Sigmoid colon (tissue), 7 donors: Measurements from ENCODE around the gene PLA2G4F. TPM values are rescaled to one million over a fixed set of nuclear protein-coding genes. Genes with fewer than 3 reads are reported as not detected.

Experiments
- DNase-seq: peaks from one replicate; pipeline ENCODE4 v3.0.0-alpha.2; 2019
- H3K27ac ChIP-seq, 4 donors: fragments of 200-600 bp; sonication (generic); one replicate each; pipeline ENCODE4 v1.5.1; 2016 to 2019; ENCODE audit warnings: mild to moderate bottlenecking in 1 of 4
- H3K27me3 ChIP-seq, 3 donors: fragments of 200-600 bp; sonication (generic); one replicate each; pipeline ENCODE4 v1.5.1; 2019; ENCODE audit warnings: mild to moderate bottlenecking in 1 of 3
- H3K36me3 ChIP-seq, 4 donors: fragments of 200-600 bp; sonication (generic); one replicate each; pipeline ENCODE4 v1.5.1; 2016 to 2019
- H3K4me1 ChIP-seq, 4 donors: fragments of 200-600 bp; sonication (generic); one replicate each; pipeline ENCODE4 v1.5.1; 2017 to 2019
- H3K4me3 ChIP-seq, 4 donors: fragments of 200-600 bp; sonication (generic); one replicate each; pipeline ENCODE4 v1.5.1; 2017 to 2019; ENCODE audit warnings: mild to moderate bottlenecking in 2 of 4, moderate library complexity in 1 of 4
- H3K9me3 ChIP-seq, 4 donors: fragments of 200-600 bp in 3 of 4; sonication (generic) in 3 of 4; one replicate each; pipeline versions ENCODE4 v1.5.1 to v1.6.1; 2013 to 2019
- EP300 ChIP-seq, 4 donors: sonication (generic); formaldehyde crosslinking; IDR thresholded peaks; one replicate each; pipeline ENCODE4 v1.6.1; 2017; ENCODE audit warnings: antibody characterized with exemption in 4 of 4
- POLR2A ChIP-seq, 2 donors: fragments of 450-650 bp; IDR thresholded peaks; one replicate each; pipeline ENCODE4 v1.6.1; 2016; ENCODE audit warnings: antibody characterized with exemption in 2 of 2, mild to moderate bottlenecking in 2 of 2, moderate library complexity in 2 of 2
- POLR2AphosphoS5 ChIP-seq, 4 donors: sonication (generic); formaldehyde crosslinking; IDR thresholded peaks; one replicate each; pipeline ENCODE4 v1.6.1; 2017; ENCODE audit warnings: antibody characterized with exemption in 4 of 4
- WGBS, 2 donors: extraction: QIAGEN DNeasy Blood & Tissue Kit; methylation state at CpG; one replicate each; pipeline ENCODE4 v1.1.7; 2013; 5-methylcytosine and 5-hydroxymethylcytosine counted together
- intact Hi-C: fragments of 100-400 bp; cut with DNase I; formaldehyde crosslinking; loops from one replicate; pipeline ENCODE4 v1.15.1; 2023
- polyA plus RNA-seq, 3 donors: library from polyadenylated mRNA; stranded (reverse); fragments of 200-250 nt; gene quantifications; one replicate each; pipeline ENCODE4 v1.2.3, GENCODE V29; 2013
- total RNA-seq, 4 donors: library from RNA; depleted of rRNA; stranded (reverse); fragments of >200 nt; gene quantifications; one replicate each; pipeline ENCODE4 v1.1.0, GENCODE V29; 2016
- TF ChIP-seq, protein P1 (sequence below), 4 experiments: fragments of 450-650 bp in 3 of 4; fragments of 200-600 bp in 1 of 4; IDR thresholded peaks; one replicate each; pipeline ENCODE4 v1.5.1; 2016 to 2019; ENCODE audit warnings: antibody characterized with exemption in 4 of 4, mild to moderate bottlenecking in 3 of 4, moderate library complexity in 2 of 4
- donor health status: healthy with polysubstance abuse.
- donor health status: Bipolar disorder and iron deficiency.
- donor health status: healthy.

The PLA2G4F gene
- total and polyA plus RNA-seq, 7 donors = under 0.01 to 28.8 (median 7.2) TPM; not detected in 2

DNA sequence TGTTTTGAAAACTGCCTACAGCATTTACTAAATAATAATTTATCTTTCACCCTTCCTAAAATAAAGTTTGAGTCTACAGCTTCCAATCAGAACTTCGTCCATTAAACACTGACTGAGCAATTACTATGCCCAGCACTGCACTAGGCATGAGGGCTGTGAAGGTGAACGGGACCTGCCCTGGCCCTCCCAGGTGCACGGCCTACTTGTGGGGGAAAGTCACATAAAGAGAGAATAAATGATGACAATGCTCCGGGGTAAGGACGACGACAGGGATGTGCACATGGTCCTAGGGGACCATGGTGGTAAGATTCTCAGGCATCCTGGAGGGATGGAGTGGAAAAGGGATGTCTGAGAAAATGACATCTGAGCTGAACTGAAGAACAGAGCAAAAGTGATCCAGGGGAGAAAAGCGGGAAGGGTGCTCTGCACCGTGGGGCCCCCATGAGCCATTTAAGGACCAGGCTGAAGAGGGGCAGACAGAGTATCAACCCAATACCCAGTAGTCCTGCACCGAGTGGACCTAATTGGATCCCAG is 11.5 kb downstream of the PLA2G4F start:
- no peak for DNase-seq
- intact Hi-C loops = no loop called here
- H3K36me3 ChIP-seq = no peaks in the 10 kb centered on the region
- TF ChIP-seq POLR2A (IDR thresholded peaks at IDR 0.05) (no peak), POLR2AphosphoS5 (IDR thresholded peaks at IDR 0.05) (no peak), EP300 (IDR thresholded peaks at IDR 0.05) (no peak)
- TF ChIP-seq, protein P1, sequence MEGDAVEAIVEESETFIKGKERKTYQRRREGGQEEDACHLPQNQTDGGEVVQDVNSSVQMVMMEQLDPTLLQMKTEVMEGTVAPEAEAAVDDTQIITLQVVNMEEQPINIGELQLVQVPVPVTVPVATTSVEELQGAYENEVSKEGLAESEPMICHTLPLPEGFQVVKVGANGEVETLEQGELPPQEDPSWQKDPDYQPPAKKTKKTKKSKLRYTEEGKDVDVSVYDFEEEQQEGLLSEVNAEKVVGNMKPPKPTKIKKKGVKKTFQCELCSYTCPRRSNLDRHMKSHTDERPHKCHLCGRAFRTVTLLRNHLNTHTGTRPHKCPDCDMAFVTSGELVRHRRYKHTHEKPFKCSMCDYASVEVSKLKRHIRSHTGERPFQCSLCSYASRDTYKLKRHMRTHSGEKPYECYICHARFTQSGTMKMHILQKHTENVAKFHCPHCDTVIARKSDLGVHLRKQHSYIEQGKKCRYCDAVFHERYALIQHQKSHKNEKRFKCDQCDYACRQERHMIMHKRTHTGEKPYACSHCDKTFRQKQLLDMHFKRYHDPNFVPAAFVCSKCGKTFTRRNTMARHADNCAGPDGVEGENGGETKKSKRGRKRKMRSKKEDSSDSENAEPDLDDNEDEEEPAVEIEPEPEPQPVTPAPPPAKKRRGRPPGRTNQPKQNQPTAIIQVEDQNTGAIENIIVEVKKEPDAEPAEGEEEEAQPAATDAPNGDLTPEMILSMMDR (IDR thresholded peaks at IDR 0.05) = no peak
- WGBS, 2 donors = 79 to 81% methylated on average over 9 of the region's 9 CpGs
- no peak overlapping the region for H3K4me3 ChIP-seq
- H3K27me3 ChIP-seq = no peaks in the 10 kb centered on the region
- no peak overlapping the region for H3K27ac ChIP-seq
- H3K4me1 ChIP-seq = no peaks in the 10 kb centered on the region
- no peaks in the 10 kb centered on the region for H3K9me3 ChIP-seq

DNA sequence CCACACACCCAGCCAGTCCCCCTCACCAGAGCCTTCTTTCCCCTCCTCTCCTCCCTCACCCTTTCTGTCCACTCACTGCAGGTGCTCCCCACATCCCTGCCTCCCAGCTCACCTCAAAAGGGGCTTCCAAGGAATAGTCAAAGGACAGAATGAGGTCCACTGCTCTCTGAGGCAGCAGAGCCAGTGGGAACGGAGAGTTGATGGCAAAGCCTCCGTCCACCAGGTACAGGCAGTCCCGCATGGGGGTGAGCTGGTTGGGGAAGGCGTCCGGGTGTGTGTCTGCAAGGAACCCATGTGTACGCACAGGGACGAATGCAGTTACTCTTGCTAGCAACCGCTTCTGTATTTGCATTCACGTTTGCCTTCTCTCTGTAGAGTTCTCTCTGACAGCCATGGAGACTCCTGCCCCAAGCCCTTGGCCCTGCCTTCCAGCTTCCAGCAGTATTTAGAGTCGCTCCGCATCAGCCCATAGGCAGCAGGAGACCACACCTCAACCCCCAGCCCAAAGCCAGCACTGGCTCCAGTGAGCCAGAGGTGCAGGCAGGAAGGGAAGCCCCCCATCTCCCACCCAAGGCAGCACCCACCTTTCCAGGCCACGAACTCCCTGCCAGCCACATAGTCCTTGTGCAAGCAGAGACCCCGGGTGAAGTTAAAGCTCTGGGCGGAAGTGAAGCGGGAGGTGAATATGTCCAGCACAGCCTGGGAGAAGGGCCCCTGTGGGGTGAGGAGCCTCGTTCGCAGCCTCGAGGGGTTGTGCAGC is 12.4 kb downstream of the PLA2G4F start:
- Histone ChIP-seq H3K27ac (no peak overlapping the region), H3K4me1 (no peaks in the 10 kb centered on the region), H3K9me3 (no peaks in the 10 kb centered on the region), H3K36me3 (no peaks in the 10 kb centered on the region), H3K4me3 (no peak overlapping the region), H3K27me3 (no peaks in the 10 kb centered on the region)
- intact Hi-C loops = no loop called here
- peak; percentile 40 for DNase-seq
- WGBS, 2 donors = 89 to 94% methylated on average over 18 of the region's 18 CpGs
- TF ChIP-seq EP300 (IDR thresholded peaks at IDR 0.05) (no peak), POLR2A (IDR thresholded peaks at IDR 0.05) (no peak), POLR2AphosphoS5 (IDR thresholded peaks at IDR 0.05) (no peak)
- TF ChIP-seq, protein P1 (IDR thresholded peaks at IDR 0.05) = no peak

DNA sequence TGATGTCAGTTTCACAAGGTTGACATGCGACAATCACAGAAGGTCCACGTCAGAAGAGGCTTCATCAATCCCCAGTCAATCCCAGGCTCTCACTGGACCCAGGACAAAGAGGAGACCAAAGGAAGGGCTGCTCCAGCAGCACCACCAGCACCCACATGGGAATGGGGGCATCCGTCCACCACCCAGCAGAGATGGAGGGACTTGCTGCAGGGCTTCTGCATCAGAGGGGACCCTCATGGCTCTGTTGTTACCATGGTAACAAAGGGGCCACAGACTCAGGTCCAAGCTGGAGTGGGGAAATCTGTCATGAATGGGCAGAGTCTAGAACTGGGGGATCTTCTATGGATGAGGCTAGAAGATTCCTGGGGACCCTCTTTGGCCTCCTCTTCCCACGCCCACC is 13.1 kb downstream of the PLA2G4F start:
- Histone ChIP-seq H3K27ac (no peak overlapping the region), H3K36me3 (no peaks in the 10 kb centered on the region), H3K9me3 (no peaks in the 10 kb centered on the region), H3K27me3 (no peaks in the 10 kb centered on the region), H3K4me1 (no peaks in the 10 kb centered on the region), H3K4me3 (no peak overlapping the region)
- 93% methylated on average over 4 of the region's 4 CpGs for WGBS, 2 donors
- TF ChIP-seq EP300 (IDR thresholded peaks at IDR 0.05) = no peak
- TF ChIP-seq, protein P1 (IDR thresholded peaks at IDR 0.05) = no peak
- TF ChIP-seq POLR2AphosphoS5 (IDR thresholded peaks at IDR 0.05) = no peak
- TF ChIP-seq POLR2A (IDR thresholded peaks at IDR 0.05) = no peak
- intact Hi-C loops = no loop called here
- DNase-seq = peak; percentile 37

DNA sequence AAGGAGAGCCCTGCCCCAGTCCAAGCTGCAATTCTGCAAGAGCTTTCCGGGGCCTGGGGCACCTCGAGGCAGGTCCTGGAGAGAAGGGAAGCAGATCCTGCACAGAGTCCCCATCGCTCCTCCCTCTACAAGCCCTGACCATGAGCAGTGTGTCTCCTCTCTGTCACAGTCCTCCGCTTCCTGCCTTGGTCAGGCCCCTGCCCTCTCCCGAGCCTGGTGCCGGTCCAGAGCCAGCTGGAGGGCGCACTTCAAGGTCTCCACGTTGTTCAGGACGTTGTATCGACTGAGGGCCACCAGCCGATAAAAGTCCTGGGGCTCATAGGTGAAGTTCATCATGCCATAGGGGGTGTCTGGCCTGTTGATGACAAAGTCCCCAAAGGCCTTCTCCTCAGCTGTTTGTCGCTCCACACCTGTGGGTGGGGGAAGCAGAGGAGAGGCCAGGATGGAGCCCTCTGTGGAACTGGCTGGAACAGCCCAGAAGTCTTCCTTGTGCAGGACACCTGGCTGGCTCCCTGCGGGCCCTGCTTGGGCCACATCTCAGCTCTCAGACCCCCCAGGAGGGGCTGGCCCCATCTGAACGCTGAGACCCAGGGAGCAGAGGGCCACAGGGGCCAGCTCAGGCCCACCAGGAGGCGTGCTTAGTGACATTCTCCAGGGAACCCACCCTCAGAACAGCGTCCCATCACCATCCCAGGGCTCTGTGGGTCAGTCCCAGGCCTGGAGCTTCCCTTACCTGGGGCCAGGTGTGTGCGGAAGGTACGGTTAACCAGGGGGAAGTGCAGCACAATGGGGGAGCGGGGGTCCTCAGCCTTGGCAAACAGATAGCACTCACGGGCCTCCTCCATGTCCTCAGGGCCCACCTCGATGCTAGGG is 14.4 kb downstream of the PLA2G4F start:
- whole genome bisulfite sequencing, 2 donors = 85% methylated on average over 21 of the region's 21 CpGs
- DNase-seq = peak; percentile 53
- no peaks in the 10 kb centered on the region for H3K9me3 ChIP-seq
- no peak overlapping the region for H3K27ac ChIP-seq
- TF ChIP-seq, protein P1 (IDR thresholded peaks at IDR 0.05) = no peak
- TF ChIP-seq POLR2AphosphoS5 (IDR thresholded peaks at IDR 0.05) = no peak
- no peak for TF ChIP-seq EP300 (IDR thresholded peaks at IDR 0.05)
- TF ChIP-seq POLR2A (IDR thresholded peaks at IDR 0.05) = no peak
- intact Hi-C loops = no loop called here
- no peaks in the 10 kb centered on the region for H3K27me3 ChIP-seq
- no peak overlapping the region for H3K4me3 ChIP-seq
- no peaks in the 10 kb centered on the region for H3K36me3 ChIP-seq
- no peaks in the 10 kb centered on the region for H3K4me1 ChIP-seq
